Measurements from ENCODE around the gene HOXC9.

DNA sequence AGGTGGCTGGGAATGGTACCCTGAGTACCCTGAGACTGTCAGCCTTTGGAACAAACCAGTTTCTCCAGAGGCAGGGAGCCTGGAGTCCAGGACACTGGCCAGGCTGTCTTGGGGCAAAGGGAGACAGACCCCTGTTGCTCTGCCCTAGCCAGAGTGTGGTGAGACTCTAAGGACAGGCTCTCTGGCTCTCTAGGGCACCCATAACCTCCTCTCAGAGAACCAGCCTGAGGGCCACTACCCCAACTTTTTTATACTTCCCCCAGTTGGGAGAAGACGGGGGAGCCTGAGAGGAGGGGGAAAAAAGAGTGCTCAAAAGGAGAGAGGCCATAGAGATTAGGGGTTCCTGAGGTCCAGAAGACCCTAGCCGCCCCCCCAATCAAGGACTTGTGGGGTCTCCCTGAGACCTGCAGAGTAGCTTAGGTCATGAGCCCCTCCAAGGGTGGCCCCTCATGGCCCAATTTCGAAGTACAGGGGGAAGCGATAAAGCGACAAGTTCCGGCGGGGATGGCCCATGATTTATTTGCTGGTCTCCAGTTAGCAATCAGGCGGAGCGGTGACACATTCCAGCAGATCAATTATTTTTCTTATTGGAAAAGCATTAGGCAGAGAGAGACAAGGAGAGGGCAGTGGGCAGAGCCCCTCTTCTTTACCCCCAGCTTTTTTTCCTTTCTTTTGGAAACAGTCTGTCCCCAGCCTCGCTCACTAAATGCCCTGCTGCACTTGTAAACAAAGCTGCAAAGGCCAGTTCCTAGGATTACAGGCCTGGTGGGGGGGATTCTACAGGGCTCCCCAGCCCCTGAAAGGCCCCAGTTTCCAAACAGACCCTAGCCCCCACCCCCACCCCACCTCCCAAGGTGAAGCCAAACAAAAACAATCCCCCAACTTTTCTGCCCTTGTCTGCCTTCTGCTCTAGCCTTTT is 10.4 kb downstream of the HOXC9 start:
- TF ChIP-seq, protein P1, sequence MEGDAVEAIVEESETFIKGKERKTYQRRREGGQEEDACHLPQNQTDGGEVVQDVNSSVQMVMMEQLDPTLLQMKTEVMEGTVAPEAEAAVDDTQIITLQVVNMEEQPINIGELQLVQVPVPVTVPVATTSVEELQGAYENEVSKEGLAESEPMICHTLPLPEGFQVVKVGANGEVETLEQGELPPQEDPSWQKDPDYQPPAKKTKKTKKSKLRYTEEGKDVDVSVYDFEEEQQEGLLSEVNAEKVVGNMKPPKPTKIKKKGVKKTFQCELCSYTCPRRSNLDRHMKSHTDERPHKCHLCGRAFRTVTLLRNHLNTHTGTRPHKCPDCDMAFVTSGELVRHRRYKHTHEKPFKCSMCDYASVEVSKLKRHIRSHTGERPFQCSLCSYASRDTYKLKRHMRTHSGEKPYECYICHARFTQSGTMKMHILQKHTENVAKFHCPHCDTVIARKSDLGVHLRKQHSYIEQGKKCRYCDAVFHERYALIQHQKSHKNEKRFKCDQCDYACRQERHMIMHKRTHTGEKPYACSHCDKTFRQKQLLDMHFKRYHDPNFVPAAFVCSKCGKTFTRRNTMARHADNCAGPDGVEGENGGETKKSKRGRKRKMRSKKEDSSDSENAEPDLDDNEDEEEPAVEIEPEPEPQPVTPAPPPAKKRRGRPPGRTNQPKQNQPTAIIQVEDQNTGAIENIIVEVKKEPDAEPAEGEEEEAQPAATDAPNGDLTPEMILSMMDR (IDR thresholded peaks at IDR 0.05 in 2 of 3, conservative IDR thresholded peaks at IDR 0.05 in 1 of 3; ENCODE audit: insufficient read depth in 2 of 3, low read depth in 1 of 3, low read length in 3 of 3), result no peak
- TF ChIP-seq NR3C1 (CRISPR knock-in tag; IDR thresholded peaks at IDR 0.05), result no peak
